Neural progenitor cell (in vitro differentiated cells): ENCODE results near the gene OBP2A. TPM values are rescaled to one million over a fixed set of nuclear protein-coding genes. Genes with fewer than 3 reads are reported as not detected.

Source experiments
- DNase-seq: peaks from one replicate; pipeline ENCODE4 v3.0.0-alpha.2; 2016; ENCODE audit warnings: low spot score
- H2AFZ ChIP-seq: fragments of 200-600 bp; sonication (generic); replicated peaks from 2 replicates; pipeline ENCODE4 v1.6.1; 2016; ENCODE audit warnings: antibody characterized with exemption
- H3F3A ChIP-seq: fragments of 200-600 bp; sonication (generic); 2 replicates; pipeline ENCODE4 v1.6.1; 2016; ENCODE audit warnings: antibody characterized with exemption, low read depth
- H3K27ac ChIP-seq: fragments of 200-600 bp; sonication (generic); 2 replicates; pipeline ENCODE4 v1.5.1; 2016; ENCODE audit warnings: mild to moderate bottlenecking
- H3K27me3 ChIP-seq: fragments of 200-600 bp; sonication (generic); 2 replicates; pipeline ENCODE4 v1.6.1; 2016; ENCODE audit warnings: mild to moderate bottlenecking, moderate library complexity
- H3K36me3 ChIP-seq: fragments of 200-600 bp; sonication (generic); 2 replicates; pipeline ENCODE4 v1.5.1; 2016
- H3K4me1 ChIP-seq: fragments of 200-600 bp; sonication (generic); 2 replicates; pipeline ENCODE4 v1.6.1; 2016; ENCODE audit warnings: mixed run types
- H3K4me2 ChIP-seq: fragments of 200-600 bp; sonication (generic); 2 replicates; pipeline ENCODE4 v1.6.1; 2016
- H3K4me3 ChIP-seq: fragments of 200-600 bp; sonication (generic); 2 replicates; pipeline ENCODE4 v1.5.1; 2016
- H3K79me2 ChIP-seq: fragments of 200-600 bp; sonication (generic); 2 replicates; pipeline ENCODE4 v1.6.1; 2016; ENCODE audit warnings: low read depth
- H3K9ac ChIP-seq: fragments of 200-600 bp; sonication (generic); 2 replicates; pipeline ENCODE4 v1.6.1; 2016
- H3K9me3 ChIP-seq: fragments of 200-600 bp; sonication (generic); 2 replicates; pipeline ENCODE4 v1.5.1; 2016; ENCODE audit warnings: low read depth
- H4K20me1 ChIP-seq: fragments of 200-600 bp; sonication (generic); 2 replicates; pipeline ENCODE4 v1.6.1; 2016; ENCODE audit warnings: low read depth
- H3K27ac Mint-ChIP-seq: 3 replicates; pipeline ENCODE4 v1.8.0; 2021; ENCODE audit warnings: mixed read lengths
- H3K27me3 Mint-ChIP-seq: 2 replicates; pipeline ENCODE4 v1.8.0; 2022; ENCODE audit warnings: low read depth, mild to moderate bottlenecking, inconsistent platforms, moderate library complexity, mixed read lengths; ENCODE audit not compliant: insufficient read depth
- H3K36me3 Mint-ChIP-seq: 3 replicates; pipeline ENCODE4 v1.8.0; 2021; ENCODE audit warnings: mixed read lengths
- H3K4me1 Mint-ChIP-seq: 3 replicates; pipeline ENCODE4 v1.8.0; 2021; ENCODE audit warnings: mixed read lengths
- H3K4me3 Mint-ChIP-seq: 3 replicates; pipeline ENCODE4 v1.8.0; 2021; ENCODE audit warnings: mild to moderate bottlenecking, moderate library complexity, mixed read lengths
- H3K9me3 Mint-ChIP-seq: 3 replicates; pipeline ENCODE4 v1.8.0; 2020; ENCODE audit warnings: mixed read lengths
- EZH2 ChIP-seq: fragments of 200-600 bp; sonication (generic); IDR thresholded peaks from 2 replicates; pipeline ENCODE4 v1.6.1; 2017; ENCODE audit warnings: antibody characterized with exemption, mild to moderate bottlenecking, moderate library complexity
- EZH2phosphoT487 ChIP-seq: fragments of 200-600 bp; sonication (generic); IDR thresholded peaks from 2 replicates; pipeline ENCODE4 v1.6.1; 2017; ENCODE audit warnings: antibody characterized with exemption
- total RNA-seq: library from RNA; depleted of rRNA; stranded (reverse); fragments of >200 nt; gene quantifications from 2 replicates; pipeline ENCODE4 v1.2.3, GENCODE V29; 2015; ENCODE audit warnings: low replicate concordance
- TF ChIP-seq, protein P1 (sequence below): fragments of 200-600 bp; sonication (generic); IDR thresholded peaks from 2 replicates; pipeline ENCODE4 v1.5.1; 2017; ENCODE audit warnings: antibody characterized with exemption, mild to moderate bottlenecking

Gene OBP2A
- total RNA-seq, 1 donor from 2014 or later: not detected

DNA sequence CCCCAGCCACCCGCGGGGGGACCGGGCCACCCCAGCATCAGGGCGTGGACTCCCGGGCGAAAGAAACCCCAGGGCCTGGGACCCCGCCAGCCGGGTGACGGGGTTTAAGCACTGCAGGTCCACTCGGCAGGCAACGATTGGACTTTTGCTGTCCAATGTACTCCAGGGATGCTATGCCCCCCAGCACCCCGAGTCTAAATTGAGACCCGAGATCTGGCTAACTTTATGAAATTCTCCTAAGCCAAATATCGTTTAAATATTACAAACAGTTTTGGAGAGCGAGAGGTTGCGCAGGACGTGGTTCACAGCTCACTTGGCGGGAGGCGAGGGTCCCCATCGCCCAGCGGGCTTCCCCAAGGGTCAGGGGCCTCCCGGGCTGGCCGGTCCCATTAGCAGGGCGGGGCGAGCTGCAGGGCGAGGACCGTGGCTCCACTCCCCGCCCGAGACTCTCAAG lies 45.8 kb upstream of the OBP2A start:
- DNase-seq: no peak
- Histone ChIP-seq H3K9me3 (no peaks in the 10 kb centered on the region), H3K79me2 (peaks cover 20% of the 10 kb centered on the region), H3K36me3 (no peaks in the 10 kb centered on the region), H2AFZ (peak overlapping the region; percentile 84), H3K27ac (no peak overlapping the region), H3K4me3 (peak overlapping the region; percentile 91), H3K27me3 (peaks cover 12% of the 10 kb centered on the region), H3K4me1 (peaks cover 9% of the 10 kb centered on the region), H3K4me2 (peak overlapping the region; percentile 79), H3K9ac (no peak overlapping the region), H3F3A (peaks cover 22% of the 10 kb centered on the region), H4K20me1 (peaks cover 36% of the 10 kb centered on the region)
- Mint-ChIP-seq H3K4me3 (peak overlapping the region; percentile 90), H3K36me3 (peaks cover 11% of the 10 kb centered on the region), H3K27me3 (no peaks in the 10 kb centered on the region), H3K9me3 (no peaks in the 10 kb centered on the region), H3K4me1 (peaks cover 18% of the 10 kb centered on the region), H3K27ac (no peak overlapping the region)
- TF ChIP-seq EZH2phosphoT487: no peak

DNA sequence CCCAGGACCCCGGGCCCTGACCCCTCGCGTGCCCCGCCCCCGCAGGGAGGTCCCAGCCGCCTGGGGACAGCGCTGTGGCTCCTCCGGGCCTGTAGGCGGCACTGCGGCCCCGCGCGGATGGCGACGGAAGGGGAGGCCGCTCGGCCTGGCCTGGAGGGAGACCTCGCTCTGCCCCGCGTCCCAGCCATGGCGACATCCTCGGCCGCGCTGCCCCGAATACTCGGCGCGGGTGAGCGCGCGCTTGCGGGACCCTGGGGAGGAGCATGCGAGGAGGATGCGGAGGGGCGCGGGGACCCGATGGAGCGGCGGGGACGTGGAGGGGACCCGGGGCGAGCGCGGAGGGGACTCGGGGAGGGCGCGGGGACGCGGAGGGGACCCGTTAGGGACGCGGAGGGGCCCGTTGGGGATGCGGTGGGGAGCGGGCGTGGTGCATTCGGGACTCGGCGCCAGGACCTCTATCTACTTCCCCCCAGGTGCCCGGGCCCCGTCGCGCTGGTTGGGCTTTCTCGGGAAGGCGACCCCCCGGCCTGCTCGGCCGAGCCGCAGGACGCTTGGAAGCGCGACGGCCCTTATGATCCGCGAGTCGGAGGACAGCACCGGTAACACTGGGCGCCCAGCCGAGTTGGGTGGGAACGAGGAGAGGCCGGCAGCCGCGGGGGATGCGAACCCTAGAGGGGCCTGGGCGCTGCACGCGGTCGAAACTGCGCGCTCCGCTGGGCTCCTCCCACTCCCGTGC lies 45.2 kb upstream of the OBP2A start, which contains the start of gene MRPS2:
Gene MRPS2, plus strand, starts transcription at position 158 of the 736 bp plus-strand sequence. Its CDS starts 29 bp downstream, at position 187.
- Histone ChIP-seq H3F3A (peaks cover 22% of the 10 kb centered on the region), H3K79me2 (peaks cover 20% of the 10 kb centered on the region), H3K9ac (peak within 1 kb of the TSS; percentile 86), H3K4me2 (peak within 1 kb of the TSS; percentile 79), H4K20me1 (peaks cover 36% of the 10 kb centered on the region), H3K36me3 (no peaks in the 10 kb centered on the region), H3K27me3 (peaks cover 12% of the 10 kb centered on the region), H3K4me1 (peaks cover 9% of the 10 kb centered on the region), H3K4me3 (peak within 1 kb of the TSS; percentile 91), H3K27ac (no peak within 1 kb of the TSS), H2AFZ (peak within 1 kb of the TSS; percentile 84), H3K9me3 (no peaks in the 10 kb centered on the region)
- Mint-ChIP-seq H3K27ac (peak within 1 kb of the TSS; percentile 81), H3K4me3 (peak within 1 kb of the TSS; percentile 90), H3K4me1 (peaks cover 18% of the 10 kb centered on the region), H3K9me3 (no peaks in the 10 kb centered on the region), H3K27me3 (no peaks in the 10 kb centered on the region), H3K36me3 (peaks cover 14% of the 10 kb centered on the region)
- TF ChIP-seq EZH2 (no peak), EZH2phosphoT487 (no peak)
- TF ChIP-seq, protein P1, sequence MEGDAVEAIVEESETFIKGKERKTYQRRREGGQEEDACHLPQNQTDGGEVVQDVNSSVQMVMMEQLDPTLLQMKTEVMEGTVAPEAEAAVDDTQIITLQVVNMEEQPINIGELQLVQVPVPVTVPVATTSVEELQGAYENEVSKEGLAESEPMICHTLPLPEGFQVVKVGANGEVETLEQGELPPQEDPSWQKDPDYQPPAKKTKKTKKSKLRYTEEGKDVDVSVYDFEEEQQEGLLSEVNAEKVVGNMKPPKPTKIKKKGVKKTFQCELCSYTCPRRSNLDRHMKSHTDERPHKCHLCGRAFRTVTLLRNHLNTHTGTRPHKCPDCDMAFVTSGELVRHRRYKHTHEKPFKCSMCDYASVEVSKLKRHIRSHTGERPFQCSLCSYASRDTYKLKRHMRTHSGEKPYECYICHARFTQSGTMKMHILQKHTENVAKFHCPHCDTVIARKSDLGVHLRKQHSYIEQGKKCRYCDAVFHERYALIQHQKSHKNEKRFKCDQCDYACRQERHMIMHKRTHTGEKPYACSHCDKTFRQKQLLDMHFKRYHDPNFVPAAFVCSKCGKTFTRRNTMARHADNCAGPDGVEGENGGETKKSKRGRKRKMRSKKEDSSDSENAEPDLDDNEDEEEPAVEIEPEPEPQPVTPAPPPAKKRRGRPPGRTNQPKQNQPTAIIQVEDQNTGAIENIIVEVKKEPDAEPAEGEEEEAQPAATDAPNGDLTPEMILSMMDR: peak; percentile 83
- peak; percentile 97 for DNase-seq

DNA sequence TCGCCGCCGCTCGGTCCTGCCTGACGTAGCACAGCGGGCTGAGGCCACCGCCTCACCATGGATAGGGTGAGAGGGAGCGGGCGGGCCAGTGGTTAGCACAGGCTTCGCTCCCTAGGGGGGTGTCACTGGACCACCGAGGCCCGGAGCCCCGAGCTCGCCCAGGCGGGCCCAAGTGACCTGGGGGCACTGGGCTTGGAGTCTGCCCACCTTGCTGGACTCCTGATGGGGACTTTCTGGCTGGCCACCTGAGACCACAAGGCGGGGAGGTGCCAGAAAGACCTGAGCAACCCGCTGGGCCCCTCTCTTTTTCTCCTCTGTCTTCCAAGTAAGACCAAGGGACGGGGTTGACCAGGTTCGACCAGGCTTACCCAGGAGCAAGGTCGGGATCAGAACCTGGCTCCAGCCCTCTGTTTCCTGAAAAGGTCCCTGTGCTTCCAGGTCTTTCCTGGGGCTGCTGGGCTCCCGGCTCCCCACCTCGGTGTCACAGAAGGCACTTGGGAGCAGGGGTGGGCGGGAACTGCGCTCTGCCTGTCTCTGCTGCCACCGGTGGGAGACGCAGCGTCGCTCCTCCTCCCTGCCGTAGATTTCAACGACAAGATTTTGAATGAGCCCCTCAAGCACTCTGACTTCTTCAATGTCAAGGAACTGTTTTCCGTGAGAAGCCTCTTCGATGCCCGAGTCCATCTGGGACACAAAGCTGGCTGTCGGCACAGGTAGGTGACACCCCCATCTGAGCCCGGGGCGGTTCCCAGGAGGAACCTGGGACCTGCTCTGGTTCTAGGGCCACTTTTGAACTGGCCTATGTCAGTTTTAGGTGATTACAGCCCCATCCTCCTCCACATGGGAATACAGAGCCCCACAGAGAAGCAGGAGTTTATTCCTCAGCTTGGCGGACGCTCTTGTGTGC lies 44.4 kb upstream of the OBP2A start:
- no peaks in the 10 kb centered on the region for H3K9me3 ChIP-seq
- Mint-ChIP-seq H3K9me3 (no peaks in the 10 kb centered on the region), H3K4me3 (peak overlapping the region; percentile 90), H3K36me3 (peaks cover 14% of the 10 kb centered on the region), H3K27me3 (no peaks in the 10 kb centered on the region), H3K4me1 (peaks cover 18% of the 10 kb centered on the region), H3K27ac (peak overlapping the region; percentile 81)
- H3K4me2 ChIP-seq: peak overlapping the region; percentile 79
- peaks cover 36% of the 10 kb centered on the region for H4K20me1 ChIP-seq
- no peak overlapping the region for H3K27ac ChIP-seq
- H3K9ac ChIP-seq: peak overlapping the region; percentile 86
- H3K4me3 ChIP-seq: peak overlapping the region; percentile 91
- H3F3A ChIP-seq: peaks cover 22% of the 10 kb centered on the region
- TF ChIP-seq, protein P1: no peak
- TF ChIP-seq EZH2 (no peak), EZH2phosphoT487 (no peak)
- H3K4me1 ChIP-seq: peaks cover 15% of the 10 kb centered on the region
- peaks cover 20% of the 10 kb centered on the region for H3K79me2 ChIP-seq
- DNase-seq: no peak
- H3K27me3 ChIP-seq: peaks cover 12% of the 10 kb centered on the region
- H3K36me3 ChIP-seq: no peaks in the 10 kb centered on the region
- H2AFZ ChIP-seq: no peak overlapping the region
